SU-DHL-6 (cell line): Measurements from ENCODE around the gene PPP1R12A.

Source experiments
- EZH2phosphoT487 ChIP-seq: fragments of 200-600 bp; sonication (generic), shearing (Covaris generic); conservative IDR thresholded peaks from 2 replicates; pipeline ENCODE4 v1.6.1; 2018; ENCODE audit warnings: mild to moderate bottlenecking, antibody characterized with exemption, low read length, moderate library complexity, mixed read lengths
- TF ChIP-seq, protein P1 (sequence below): fragments of 200-600 bp; sonication (generic); IDR thresholded peaks from one replicate; pipeline ENCODE4 v1.5.1; 2017; ENCODE audit warnings: antibody characterized with exemption, mild to moderate bottlenecking, low read length, moderate library complexity; ENCODE audit not compliant: insufficient read depth, poor library complexity, severe bottlenecking

DNA sequence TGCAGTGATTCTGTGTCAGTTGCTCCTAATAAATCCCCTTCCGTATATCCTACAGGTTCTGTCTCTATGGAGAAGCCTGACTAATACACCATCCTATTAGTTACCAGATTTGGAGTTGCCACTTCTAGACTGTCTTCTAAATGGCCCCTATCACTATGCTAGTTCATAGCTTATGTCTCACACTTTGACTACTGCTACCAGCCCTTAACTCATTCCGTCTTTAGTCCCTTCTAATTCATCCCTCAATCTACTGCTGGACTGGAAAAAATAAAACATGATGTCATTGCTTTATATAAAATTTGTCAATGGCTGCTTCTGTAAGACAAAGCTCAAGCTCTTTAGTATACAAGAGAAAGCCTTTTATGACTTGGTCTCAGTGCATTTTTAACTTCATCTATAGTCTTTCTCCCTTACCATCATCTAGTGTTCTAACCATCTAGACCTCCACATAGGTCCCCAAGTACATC is 99.5 kb downstream of the PPP1R12A start:
- TF ChIP-seq, protein P1, sequence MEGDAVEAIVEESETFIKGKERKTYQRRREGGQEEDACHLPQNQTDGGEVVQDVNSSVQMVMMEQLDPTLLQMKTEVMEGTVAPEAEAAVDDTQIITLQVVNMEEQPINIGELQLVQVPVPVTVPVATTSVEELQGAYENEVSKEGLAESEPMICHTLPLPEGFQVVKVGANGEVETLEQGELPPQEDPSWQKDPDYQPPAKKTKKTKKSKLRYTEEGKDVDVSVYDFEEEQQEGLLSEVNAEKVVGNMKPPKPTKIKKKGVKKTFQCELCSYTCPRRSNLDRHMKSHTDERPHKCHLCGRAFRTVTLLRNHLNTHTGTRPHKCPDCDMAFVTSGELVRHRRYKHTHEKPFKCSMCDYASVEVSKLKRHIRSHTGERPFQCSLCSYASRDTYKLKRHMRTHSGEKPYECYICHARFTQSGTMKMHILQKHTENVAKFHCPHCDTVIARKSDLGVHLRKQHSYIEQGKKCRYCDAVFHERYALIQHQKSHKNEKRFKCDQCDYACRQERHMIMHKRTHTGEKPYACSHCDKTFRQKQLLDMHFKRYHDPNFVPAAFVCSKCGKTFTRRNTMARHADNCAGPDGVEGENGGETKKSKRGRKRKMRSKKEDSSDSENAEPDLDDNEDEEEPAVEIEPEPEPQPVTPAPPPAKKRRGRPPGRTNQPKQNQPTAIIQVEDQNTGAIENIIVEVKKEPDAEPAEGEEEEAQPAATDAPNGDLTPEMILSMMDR = no peak
- TF ChIP-seq EZH2phosphoT487 = no peak
